NCI-H2227 treated with DMSO at 0.1 percent for 48 hours (cell line): Measurements from ENCODE around the gene APP.
A peak's percentile ranks its signal among the peaks of the same experiment; 100 is the strongest.
"Not testable (repeated sequence)": the region's sequence is repeated elsewhere in the genome, so short reads cannot be mapped to it uniquely, and the experiment has no call there.

ENCODE experiments used
- DNase-seq: peaks from one replicate; lab custom pipeline; 2025; lab: John Stamatoyannopoulos, UW

APP gene

GRCh38 chr21:26064506-26064905 lies 106.1 kb downstream of the APP start:
- no peak for DNase-seq

GRCh38 chr21:26061437-26061836 lies 109.1 kb downstream of the APP start:
- DNase-seq, result no peak

GRCh38 chr21:26060335-26061115 lies 110.0 kb downstream of the APP start:
- DNase-seq, result no peak

- DNase-seq, result no peak
Measured at GRCh38 chr21:26057477-26058170, 112.9 kb downstream of the APP start.

- no peak for DNase-seq
Measured at GRCh38 chr21:26055841-26056264, 114.7 kb downstream of the APP start.

- no peak for DNase-seq
Measured at GRCh38 chr21:26055010-26055409, 115.6 kb downstream of the APP start.

- no peak for DNase-seq
Measured at GRCh38 chr21:26052057-26052456, 118.5 kb downstream of the APP start.

GRCh38 chr21:26050857-26051256 lies 119.7 kb downstream of the APP start:
- DNase-seq, result no peak

GRCh38 chr21:26049803-26050202 lies 120.8 kb downstream of the APP start:
- DNase-seq, result no peak

GRCh38 chr21:26047279-26047967 lies 123.1 kb downstream of the APP start:
- no peak for DNase-seq

GRCh38 chr21:26043891-26044290 lies 126.7 kb downstream of the APP start:
- DNase-seq, result no peak

- DNase-seq, result no peak
Measured at GRCh38 chr21:26042181-26042876, 128.2 kb downstream of the APP start.

GRCh38 chr21:26041431-26042180 lies 129.0 kb downstream of the APP start:
- no peak for DNase-seq

- DNase-seq, result no peak
Measured at GRCh38 chr21:26036916-26037315, 133.7 kb downstream of the APP start.

- no peak for DNase-seq
Measured at GRCh38 chr21:26032263-26032662, 138.3 kb downstream of the APP start.

GRCh38 chr21:26028183-26028582 lies 142.4 kb downstream of the APP start:
- DNase-seq, result no peak

- no peak for DNase-seq
Measured at GRCh38 chr21:26027696-26028095, 142.9 kb downstream of the APP start.

- peak; percentile 20 for DNase-seq
Measured at GRCh38 chr21:26025536-26026512, 144.7 kb downstream of the APP start.

GRCh38 chr21:26023406-26023805 lies 147.2 kb downstream of the APP start:
- DNase-seq, result not testable (repeated sequence)

- DNase-seq, result not testable (repeated sequence)
Measured at GRCh38 chr21:26022598-26023337, 147.8 kb downstream of the APP start.
